Type B pancreatic cell (in vitro differentiated cells): Measurements from ENCODE around the gene FBXO24. TPM values are rescaled to one million over a fixed set of nuclear protein-coding genes. Genes with fewer than 3 reads are reported as not detected.
"Not testable (repeated sequence)": the region's sequence is repeated elsewhere in the genome, so short reads cannot be mapped to it uniquely, and the experiment has no call there.

Experiments
- DNase-seq: peaks from one replicate; pipeline ENCODE4 v3.0.0; 2021; ENCODE audit warnings: mixed read lengths; ENCODE audit not compliant: unreplicated experiment; ENCODE audit errors: extremely low spot score
- H3K27ac Mint-ChIP-seq: 2 replicates; pipeline ENCODE4 v1.8.0; 2021; ENCODE audit warnings: mild to moderate bottlenecking, mixed read lengths
- H3K27me3 Mint-ChIP-seq: 2 replicates; pipeline ENCODE4 v1.8.0; 2021; ENCODE audit warnings: mixed read lengths
- H3K36me3 Mint-ChIP-seq: 2 replicates; pipeline ENCODE4 v1.8.0; 2021; ENCODE audit warnings: mixed read lengths
- H3K4me1 Mint-ChIP-seq: one replicate; pipeline ENCODE4 v1.8.0; 2021; ENCODE audit warnings: mixed read lengths; ENCODE audit not compliant: unreplicated experiment
- H3K4me3 Mint-ChIP-seq: 2 replicates; pipeline ENCODE4 v1.8.0; 2021; ENCODE audit warnings: mild to moderate bottlenecking, mixed read lengths
- H3K9me3 Mint-ChIP-seq: 2 replicates; pipeline ENCODE4 v1.8.0; 2021; ENCODE audit warnings: mixed read lengths
- CTCF ChIP-seq: fragments of 200-600 bp; sonication (generic); conservative IDR thresholded peaks from 2 replicates; pipeline ENCODE4 v1.5.0; 2021; ENCODE audit warnings: antibody characterized with exemption, mild to moderate bottlenecking
- total RNA-seq: library from RNA; stranded (reverse); gene quantifications from 2 replicates; pipeline ENCODE4 v1.2.1, GENCODE V29; 2021; ENCODE audit warnings: low replicate concordance

The FBXO24 gene
- total RNA-seq, 1 donor from 2014 or later, result 0.77 TPM

- Mint-ChIP-seq H3K4me1 (peaks cover 57% of the 10 kb centered on the region), H3K27me3 (no peaks in the 10 kb centered on the region), H3K36me3 (peaks cover 3% of the 10 kb centered on the region), H3K4me3 (peak overlapping the region; percentile 59), H3K27ac (peak overlapping the region; percentile 89), H3K9me3 (no peaks in the 10 kb centered on the region)
- DNase-seq, result no peak
- no peak for TF ChIP-seq CTCF
Measured at GRCh38 chr7:100546129-100546925, 39.8 kb upstream of the FBXO24 start.

- peak overlapping the region; percentile 89 for H3K27ac Mint-ChIP-seq
- no peak for TF ChIP-seq CTCF
- peaks cover 54% of the 10 kb centered on the region for H3K4me1 Mint-ChIP-seq
- no peaks in the 10 kb centered on the region for H3K27me3 Mint-ChIP-seq
- H3K4me3 Mint-ChIP-seq, result peak overlapping the region; percentile 40
- no peaks in the 10 kb centered on the region for H3K9me3 Mint-ChIP-seq
- DNase-seq, result no peak
- peaks cover 3% of the 10 kb centered on the region for H3K36me3 Mint-ChIP-seq
Measured at GRCh38 chr7:100546926-100547800, 39.0 kb upstream of the FBXO24 start.

GRCh38 chr7:100547872-100548271, 38.3 kb upstream of the FBXO24 start:
- no peaks in the 10 kb centered on the region for H3K9me3 Mint-ChIP-seq
- peak; percentile 16 for TF ChIP-seq CTCF
- H3K36me3 Mint-ChIP-seq, result peaks cover 8% of the 10 kb centered on the region
- H3K27ac Mint-ChIP-seq, result peak overlapping the region; percentile 89
- peaks cover 49% of the 10 kb centered on the region for H3K4me1 Mint-ChIP-seq
- no peaks in the 10 kb centered on the region for H3K27me3 Mint-ChIP-seq
- no peak overlapping the region for H3K4me3 Mint-ChIP-seq
- DNase-seq, result no peak

- H3K4me1 Mint-ChIP-seq, result peaks cover 45% of the 10 kb centered on the region
- H3K4me3 Mint-ChIP-seq, DNase-seq, H3K9me3 Mint-ChIP-seq, H3K27ac Mint-ChIP-seq, H3K27me3 Mint-ChIP-seq: not testable (repeated sequence)
- peaks cover 10% of the 10 kb centered on the region for H3K36me3 Mint-ChIP-seq
Measured at GRCh38 chr7:100548446-100548845, 37.7 kb upstream of the FBXO24 start.

GRCh38 chr7:100552532-100552931, 33.6 kb upstream of the FBXO24 start:
- DNase-seq, result no peak
- H3K27ac Mint-ChIP-seq, result no peak overlapping the region
- H3K4me1 Mint-ChIP-seq, result peaks cover 5% of the 10 kb centered on the region
- H3K4me3 Mint-ChIP-seq, result no peak overlapping the region
- no peaks in the 10 kb centered on the region for H3K27me3 Mint-ChIP-seq
- TF ChIP-seq CTCF, result no peak
- H3K9me3 Mint-ChIP-seq, result no peaks in the 10 kb centered on the region
- peaks cover 21% of the 10 kb centered on the region for H3K36me3 Mint-ChIP-seq

- Mint-ChIP-seq H3K4me1 (peaks cover under 1% of the 10 kb centered on the region), H3K36me3 (peaks cover 21% of the 10 kb centered on the region), H3K27ac (no peak overlapping the region), H3K27me3 (no peaks in the 10 kb centered on the region), H3K9me3 (no peaks in the 10 kb centered on the region), H3K4me3 (no peak overlapping the region)
- DNase-seq, result no peak
- TF ChIP-seq CTCF, result no peak
Measured at GRCh38 chr7:100553032-100553431, 33.1 kb upstream of the FBXO24 start.
